Gastrocnemius medialis (tissue), 4 donors: ENCODE results near the gene MACROD2. TPM values are rescaled to one million over a fixed set of nuclear protein-coding genes. Genes with fewer than 3 reads are reported as not detected.

ENCODE experiments used
- ATAC-seq, 2 donors: fragments of 150-250 bp; one replicate each; pipeline ENCODE4 v1.9.1; 2016
- DNase-seq, 2 donors: peaks; one replicate each; pipeline ENCODE4 v3.0.0-alpha.2; 2019
- H3K27ac ChIP-seq, 4 donors: fragments of 200-600 bp; sonication (generic); 1 replicate in 1 of 4; 2 replicates in 3 of 4; pipeline ENCODE4 v1.5.1; 2016 to 2018; ENCODE audit warnings: mild to moderate bottlenecking in 2 of 4, moderate library complexity in 1 of 4
- H3K27me3 ChIP-seq, 3 donors: fragments of 200-600 bp; sonication (generic) in 2 of 3; 1 replicate in 1 of 3; 2 replicates in 2 of 3; pipeline versions ENCODE4 v1.5.1 to v1.6.0; 2016 to 2019; ENCODE audit warnings: mild to moderate bottlenecking in 1 of 3, moderate library complexity in 1 of 3
- H3K36me3 ChIP-seq, 2 donors: fragments of 200-600 bp; sonication (generic) in 1 of 2; one replicate each; pipeline ENCODE4 v1.5.1; 2017 to 2018
- H3K4me1 ChIP-seq, 2 donors: fragments of 200-600 bp; sonication (generic) in 1 of 2; one replicate each; pipeline ENCODE4 v1.5.1; 2016 to 2017; ENCODE audit warnings: mild to moderate bottlenecking in 2 of 2
- H3K4me3 ChIP-seq, 4 donors: fragments of 200-600 bp; sonication (generic) in 3 of 4; 1 replicate in 1 of 4; 2 replicates in 3 of 4; pipeline ENCODE4 v1.5.1; 2016 to 2019; ENCODE audit warnings: mild to moderate bottlenecking in 2 of 4
- H3K9me3 ChIP-seq, 3 donors: fragments of 200-600 bp; sonication (generic) in 2 of 3; 1 replicate in 1 of 3; 2 replicates in 2 of 3; pipeline ENCODE4 v1.5.1; 2016 to 2019
- CTCF ChIP-seq, 5 experiments: fragments of 450-650 bp in 3 of 5; fragments of 200-600 bp in 2 of 5; sonication (generic) in 2 of 5; IDR thresholded peaks in 4 of 5; conservative IDR thresholded peaks in 1 of 5; 1 replicate in 4 of 5; 2 replicates in 1 of 5; pipeline ENCODE4 v1.5.1; 2016 to 2019; ENCODE audit warnings: antibody characterized with exemption in 5 of 5, mild to moderate bottlenecking in 3 of 5, moderate library complexity in 3 of 5
- POLR2A ChIP-seq, 2 donors: fragments of 450-650 bp; IDR thresholded peaks; one replicate each; pipeline ENCODE4 v1.6.1; 2017; ENCODE audit warnings: antibody characterized with exemption in 2 of 2, mild to moderate bottlenecking in 2 of 2, moderate library complexity in 2 of 2
- in situ Hi-C, 4 donors: fragments of 200-750 bp; cut with MboI; loops; one replicate each; pipeline versions ENCODE4 v1.15.0 to v1.8.0; 2017; ENCODE audit warnings: low sequenced_read_pairs in 4 of 4
- intact Hi-C: fragments of 100-400 bp; cut with DNase I; formaldehyde crosslinking; loops from one replicate; pipeline ENCODE4 v1.15.1; 2023; ENCODE audit warnings: low total_unique reads
- total RNA-seq, 4 donors: library from RNA; depleted of rRNA; stranded (reverse); fragments of >200 nt; gene quantifications; one replicate each; pipeline versions ENCODE4 v1.1.0 to v1.2.3, GENCODE V29; 2016

MACROD2 gene
- total RNA-seq, 4 donors from 2014 or later = 1.8 to 10.2 (median 3.6) TPM

DNA sequence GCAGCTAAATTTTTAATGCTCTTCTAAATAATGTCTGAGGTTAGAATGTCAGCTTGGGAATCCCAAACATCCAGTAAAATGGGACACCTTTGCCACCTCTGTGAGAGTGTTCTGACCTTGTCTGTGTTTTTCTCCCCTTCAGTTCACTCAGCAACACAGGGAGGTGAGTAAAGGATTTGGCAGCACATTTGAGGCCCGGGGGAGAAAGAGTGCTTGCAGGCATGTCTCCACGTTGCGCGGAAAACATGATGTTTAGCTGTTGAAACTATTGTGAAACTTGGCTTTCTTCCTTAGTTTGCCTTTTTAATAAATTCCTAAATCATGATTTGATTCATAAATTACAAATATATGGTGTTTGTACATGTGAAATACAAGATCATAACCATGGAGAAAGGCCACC lies 1049.9 kb downstream of the MACROD2 start:
- Histone ChIP-seq H3K4me1 (no peaks in the 10 kb centered on the region), H3K4me3 (no peak overlapping the region), H3K27me3 (no peaks in the 10 kb centered on the region), H3K36me3 (no peaks in the 10 kb centered on the region), H3K27ac (no peak overlapping the region), H3K9me3 (no peaks in the 10 kb centered on the region)
- DNase-seq (peak; percentile 46 to 61), ATAC-seq (peak; percentile 76 to 88)
- in situ Hi-C loops (no loop called here), intact Hi-C loops (no loop called here)
- TF ChIP-seq CTCF (IDR thresholded peaks at IDR 0.05 in 4 of 5, conservative IDR thresholded peaks at IDR 0.05 in 1 of 5) = no peak
- no peak for TF ChIP-seq POLR2A (IDR thresholded peaks at IDR 0.05)

- no peak overlapping the region for H3K4me3 ChIP-seq
- DNase-seq (no peak), ATAC-seq (no peak)
- no peak overlapping the region for H3K27ac ChIP-seq
- in situ Hi-C loops (no loop called here), intact Hi-C loops (no loop called here)
- no peaks in the 10 kb centered on the region for H3K27me3 ChIP-seq
- H3K36me3 ChIP-seq = no peaks in the 10 kb centered on the region
- no peaks in the 10 kb centered on the region for H3K4me1 ChIP-seq
- H3K9me3 ChIP-seq = no peaks in the 10 kb centered on the region
- TF ChIP-seq POLR2A (IDR thresholded peaks at IDR 0.05) (no peak), CTCF (IDR thresholded peaks at IDR 0.05 in 4 of 5, conservative IDR thresholded peaks at IDR 0.05 in 1 of 5) (no peak)
These were observed 1051.7 kb downstream of the MACROD2 start for GRCh38 chr20:15047042-15047441.

DNA sequence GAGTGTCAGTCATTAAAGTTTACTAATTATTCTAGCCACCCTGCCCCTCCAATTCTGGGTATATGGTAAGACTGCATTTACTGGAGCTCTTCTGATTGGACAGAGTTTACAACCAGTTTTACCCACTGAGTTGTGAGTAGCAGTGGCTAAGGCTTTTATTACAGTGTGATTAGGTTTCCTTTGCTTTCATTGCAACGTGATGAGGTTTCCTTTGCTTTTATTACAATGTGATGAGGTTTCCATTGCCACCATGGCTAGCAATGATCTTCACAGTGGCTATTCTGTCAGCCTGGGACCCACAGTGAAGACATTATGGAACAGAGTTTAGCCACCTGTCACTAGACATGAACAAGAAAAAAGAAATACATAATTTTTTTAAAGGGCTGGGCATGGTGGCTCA lies 1052.3 kb downstream of the MACROD2 start:
- TF ChIP-seq CTCF (IDR thresholded peaks at IDR 0.05 in 4 of 5, conservative IDR thresholded peaks at IDR 0.05 in 1 of 5) (no peak), POLR2A (IDR thresholded peaks at IDR 0.05) (no peak)
- no peaks in the 10 kb centered on the region for H3K9me3 ChIP-seq
- no peak overlapping the region for H3K27ac ChIP-seq
- no peaks in the 10 kb centered on the region for H3K36me3 ChIP-seq
- in situ Hi-C loops (no loop called here), intact Hi-C loops (no loop called here)
- H3K27me3 ChIP-seq = no peaks in the 10 kb centered on the region
- no peak overlapping the region for H3K4me3 ChIP-seq
- no peak for DNase-seq
- H3K4me1 ChIP-seq = no peaks in the 10 kb centered on the region
- no peak for ATAC-seq

- no peak for DNase-seq
These were observed 1060.9 kb downstream of the MACROD2 start for GRCh38 chr20:15056246-15056645.

More at GRCh38 chr20:15056246-15056645, 1060.9 kb downstream of the MACROD2 start:
- ATAC-seq = no peak
- H3K27me3 ChIP-seq = no peaks in the 10 kb centered on the region
- no peak overlapping the region for H3K27ac ChIP-seq
- H3K36me3 ChIP-seq = no peaks in the 10 kb centered on the region
- intact Hi-C loops = no loop called here
- in situ Hi-C loops = no loop called here
- TF ChIP-seq POLR2A (IDR thresholded peaks at IDR 0.05) (no peak), CTCF (IDR thresholded peaks at IDR 0.05 in 4 of 5, conservative IDR thresholded peaks at IDR 0.05 in 1 of 5) (no peak)
- H3K4me1 ChIP-seq = no peaks in the 10 kb centered on the region
- no peaks in the 10 kb centered on the region for H3K9me3 ChIP-seq
- H3K4me3 ChIP-seq = no peak overlapping the region
